Adrenal gland (tissue), 12 donors: Measurements from ENCODE around the gene CHST8. TPM values are rescaled to one million over a fixed set of nuclear protein-coding genes. Genes with fewer than 3 reads are reported as not detected.

Experiments used
- DNase-seq, 7 donors: peaks; one replicate each; pipeline ENCODE4 v3.0.0-alpha.2; 2019 to 2020
- H3K27ac ChIP-seq, 5 donors: fragments of 200-600 bp; sonication (generic) in 4 of 5; 1 replicate in 3 of 5; 2 replicates in 2 of 5; pipeline versions ENCODE4 v1.5.1 to v1.8.0; 2016 to 2020; ENCODE audit warnings: mild to moderate bottlenecking in 1 of 5
- H3K27me3 ChIP-seq: fragments of 200-600 bp; 2 replicates; pipeline ENCODE4 v1.8.0; 2021
- H3K36me3 ChIP-seq, 2 donors: fragments of 200-600 bp; replicated peaks in 1 of 2; 1 replicate in 1 of 2; 2 replicates in 1 of 2; pipeline versions ENCODE4 v1.5.1 to v1.8.0; 2018 to 2022
- H3K4me1 ChIP-seq, 2 donors: fragments of 200-600 bp; replicated peaks in 1 of 2; 1 replicate in 1 of 2; 2 replicates in 1 of 2; pipeline versions ENCODE4 v1.5.1 to v1.8.0; 2018 to 2021
- H3K4me3 ChIP-seq, 4 donors: fragments of 200-600 bp; sonication (generic) in 3 of 4; one replicate each; pipeline ENCODE4 v1.5.1; 2016 to 2018
- H3K9me3 ChIP-seq, 3 donors: fragments of 200-600 bp; sonication (generic) in 1 of 3; replicated peaks in 1 of 3; 1 replicate in 2 of 3; 2 replicates in 1 of 3; pipeline versions ENCODE4 v1.5.1 to v1.8.0; 2016 to 2021
- CTCF ChIP-seq, 6 experiments: fragments of 450-650 bp in 4 of 6; fragments of 200-600 bp in 2 of 6; sonication (generic) in 1 of 6; IDR thresholded peaks; 1 replicate in 5 of 6; 2 replicates in 1 of 6; pipeline versions ENCODE4 v1.5.1 to v1.8.0; 2016 to 2021; ENCODE audit warnings: antibody characterized with exemption in 6 of 6, mild to moderate bottlenecking in 2 of 6, moderate library complexity in 1 of 6
- POLR2A ChIP-seq, 2 donors: fragments of 450-650 bp; IDR thresholded peaks; one replicate each; pipeline ENCODE4 v1.6.1; 2017; ENCODE audit warnings: antibody characterized with exemption in 2 of 2, mild to moderate bottlenecking in 2 of 2, moderate library complexity in 1 of 2
- WGBS, 4 donors: extraction: QIAGEN DNeasy Blood & Tissue Kit in 2 of 4; methylation state at CpG; one replicate each; pipeline versions ENCODE4 v1.1.5 to v1.1.7; 2013 to 2017; 5-methylcytosine and 5-hydroxymethylcytosine counted together
- intact Hi-C, 2 donors: fragments of 100-400 bp; cut with DNase I; formaldehyde crosslinking; loops; one replicate each; pipeline versions ENCODE4 v1.14.1 to v1.15.0; 2022 to 2023
- polyA plus RNA-seq, 3 donors: library from polyadenylated mRNA; stranded (reverse); fragments of 200-250 nt in 2 of 3; fragments of 350-450 nt in 1 of 3; fragmentation: Illumina TruSeq in 1 of 3; extraction: RNeasy Lipid Tissue Mini Kit (QIAGEN cat#74804) in 1 of 3; gene quantifications; one replicate each; pipeline ENCODE4 v1.2.3, GENCODE V29; 2013 to 2014
- total RNA-seq, 9 donors: library from RNA; depleted of rRNA in 4 of 9; stranded (reverse); fragments of >200 nt in 4 of 9; fragments of 120-200 nt in 1 of 9; fragmentation: NEBNext Ultra II Directional in 1 of 9; extraction: Animal tissue kit (Norgen Biotek cat#: 25700) in 1 of 9; gene quantifications; one replicate each; pipeline versions ENCODE4 v1.1.0 to v1.2.4, GENCODE V29; 2013 to 2023
- donor health status: healthy with polysubstance abuse.
- donor health status: Bipolar disorder and iron deficiency.
- donor health status: DM: yes; HTN: yes; CAD: no.
- donor health status: DM: no; HTN: no; CAD: no.
- donor health status: DM: no; HTN: no; CAD: no.
- donor health status: DM: yes; HTN: yes; CAD: no.

CHST8 gene
- total and polyA plus RNA-seq, 12 donors: 0.06 to 1.9 (median 0.61) TPM; not detected in 4

GRCh38 chr19:33719366-33720154 lies 97.8 kb downstream of the CHST8 start:
- Histone ChIP-seq H3K4me1 (no peaks in the 10 kb centered on the region), H3K4me3 (no peak overlapping the region), H3K9me3 (no peaks in the 10 kb centered on the region), H3K27ac (no peak overlapping the region), H3K36me3 (no peaks in the 10 kb centered on the region), H3K27me3 (no peaks in the 10 kb centered on the region)
- peak in 2 of 7 donors; percentile 17 to 59 for DNase-seq
- intact Hi-C loops: no loop called here
- no peak for TF ChIP-seq CTCF (IDR thresholded peaks at IDR 0.05)
- no peak for TF ChIP-seq POLR2A (IDR thresholded peaks at IDR 0.05)
- WGBS, 4 donors: 38 to 55% (median 53%) methylated on average over 7 to 13 of the region's 13 CpGs

GRCh38 chr19:33720155-33720493 lies 98.4 kb downstream of the CHST8 start:
- 85 to 100% (median 93%) methylated on average over 3 of the region's 3 CpGs for WGBS, 4 donors
- no peak for DNase-seq
- Histone ChIP-seq H3K36me3 (no peaks in the 10 kb centered on the region), H3K4me3 (no peak overlapping the region), H3K9me3 (no peaks in the 10 kb centered on the region), H3K4me1 (no peaks in the 10 kb centered on the region), H3K27ac (no peak overlapping the region), H3K27me3 (no peaks in the 10 kb centered on the region)
- intact Hi-C loops: no loop called here
- TF ChIP-seq POLR2A (IDR thresholded peaks at IDR 0.05): no peak
- TF ChIP-seq CTCF (IDR thresholded peaks at IDR 0.05): no peak

- no peaks in the 10 kb centered on the region for H3K27me3 ChIP-seq
- no peak overlapping the region for H3K27ac ChIP-seq
- H3K4me3 ChIP-seq: no peak overlapping the region
- WGBS, 4 donors: 66 to 81% (median 72%) methylated on average over 5 to 9 of the region's 9 CpGs
- intact Hi-C loops: no loop called here
- no peaks in the 10 kb centered on the region for H3K4me1 ChIP-seq
- H3K36me3 ChIP-seq: no peaks in the 10 kb centered on the region
- DNase-seq: no peak
- TF ChIP-seq CTCF (IDR thresholded peaks at IDR 0.05): no peak
- TF ChIP-seq POLR2A (IDR thresholded peaks at IDR 0.05): no peak
- no peaks in the 10 kb centered on the region for H3K9me3 ChIP-seq
Observed at GRCh38 chr19:33720691-33721682, 99.2 kb downstream of the CHST8 start.

- TF ChIP-seq POLR2A (IDR thresholded peaks at IDR 0.05): no peak
- TF ChIP-seq CTCF (IDR thresholded peaks at IDR 0.05): no peak
- Histone ChIP-seq H3K9me3 (no peaks in the 10 kb centered on the region), H3K36me3 (no peaks in the 10 kb centered on the region), H3K27me3 (no peaks in the 10 kb centered on the region), H3K4me3 (no peak overlapping the region), H3K27ac (no peak overlapping the region), H3K4me1 (no peaks in the 10 kb centered on the region)
- intact Hi-C loops: no loop called here
- WGBS, 4 donors: 59 to 79% (median 70%) methylated on average over 2 of the region's 2 CpGs
- no peak for DNase-seq
Observed at GRCh38 chr19:33721735-33722297, 100.1 kb downstream of the CHST8 start.
